K562 (cell line): ENCODE measurements around the gene ACTN1. TPM values are rescaled to one million over a fixed set of nuclear protein-coding genes. Genes with fewer than 3 reads are reported as not detected.

ENCODE experiments used
- BACH1 ChIP-seq: fragments of 200-800 bp; sonication (Bioruptor generic); IDR thresholded peaks from 2 replicates; pipeline ENCODE4 v1.6.1; 2016; ENCODE audit warnings: missing genetic modification characterization, missing compliant biosample characterization
- BRF1 ChIP-seq: IDR thresholded peaks from 3 replicates; pipeline ENCODE4 v1.6.1; 2011; ENCODE audit warnings: borderline replicate concordance, mild to moderate bottlenecking; ENCODE audit not compliant: insufficient read length; ENCODE audit errors: extremely low read depth
- GABPA ChIP-seq: fragments of 200-800 bp; sonication (Bioruptor generic); conservative IDR thresholded peaks from 2 replicates; pipeline ENCODE4 v1.6.1; 2016; ENCODE audit warnings: low read depth, missing genetic modification characterization, missing compliant biosample characterization
- HLTF ChIP-seq: fragments of 450-650 bp; IDR thresholded peaks from 2 replicates; pipeline ENCODE4 v1.6.1; 2016
- HNRNPUL1 ChIP-seq: fragments of 200-400 bp; formaldehyde crosslinking; IDR thresholded peaks from 2 replicates; pipeline ENCODE4 v1.6.1; 2017; ENCODE audit warnings: low read length
- MYBL2 ChIP-seq, 2 experiments: fragments of 450-650 bp in 1 of 2; sonication (generic) in 1 of 2; formaldehyde crosslinking in 1 of 2; IDR thresholded peaks; 2 replicates each; pipeline versions ENCODE4 v1.6.1 to v1.8.1; 2017 to 2022; ENCODE audit warnings: borderline replicate concordance in 1 of 2, inconsistent platforms in 1 of 2, low read depth in 1 of 2, mild to moderate bottlenecking in 1 of 2, missing genetic modification reagents in 1 of 2, moderate library complexity in 1 of 2
- ZNF217 ChIP-seq: sonication (generic); formaldehyde crosslinking; IDR thresholded peaks from 2 replicates; pipeline ENCODE4 v1.8.0; 2022; ENCODE audit warnings: mild to moderate bottlenecking, missing genetic modification reagents
- polyA plus RNA-seq, 8 experiments: library from polyadenylated mRNA; depleted of rRNA in 4 of 8; stranded (reverse) in 5 of 8; unstranded in 3 of 8; fragments of >200 nt; fragmentation: Nextera tagmentation in 2 of 8; fragmentation: Illumina TruSeq in 1 of 8; extraction: Ambion mirVana in 2 of 8; extraction: Trizol in 1 of 8; gene quantifications; 2 replicates each; pipeline versions ENCODE4 v1.2.1 to v1.2.3, GENCODE V29; 2011 to 2014; ENCODE audit warnings: inconsistent platforms in 1 of 8, missing spikeins in 1 of 8
- total RNA-seq, 7 experiments: library from RNA; depleted of rRNA in 6 of 7; stranded (reverse); fragments of >200 nt in 6 of 7; fragmentation: Illumina TruSeq in 2 of 7; extraction: Trizol in 2 of 7; gene quantifications; 2 replicates each; pipeline versions ENCODE4 v1.2.1 to v1.2.3, GENCODE V29; 2011 to 2021; ENCODE audit warnings: low replicate concordance in 1 of 7
- TF ChIP-seq, protein P1 (sequence below): fragments of 450-650 bp; IDR thresholded peaks from 2 replicates; pipeline ENCODE4 v1.6.1; 2016; ENCODE audit warnings: antibody characterized with exemption
- TF ChIP-seq, protein P2 (sequence below): fragments of 250-450 bp; sonication (Bioruptor Pico); IDR thresholded peaks from 2 replicates; pipeline ENCODE4 v1.5.0; 2022; ENCODE audit warnings: mild to moderate bottlenecking
- TF ChIP-seq, protein P3 (sequence below): sonication (generic); formaldehyde crosslinking; IDR thresholded peaks from 2 replicates; pipeline ENCODE4 v1.4.0; 2020; ENCODE audit warnings: mild to moderate bottlenecking, missing genetic modification reagents
- TF ChIP-seq, protein P4 (sequence below): fragments of 450-650 bp; IDR thresholded peaks from 2 replicates; pipeline ENCODE4 v1.6.1; 2017; ENCODE audit warnings: antibody characterized with exemption, mild to moderate bottlenecking

Gene ACTN1
- total and polyA plus RNA-seq, 9 of the 15 experiments (the other 6 are each of a cell fraction or from before 2014, with no cell fraction given), result 2.2 to 67.7 (median 34.5) TPM

DNA sequence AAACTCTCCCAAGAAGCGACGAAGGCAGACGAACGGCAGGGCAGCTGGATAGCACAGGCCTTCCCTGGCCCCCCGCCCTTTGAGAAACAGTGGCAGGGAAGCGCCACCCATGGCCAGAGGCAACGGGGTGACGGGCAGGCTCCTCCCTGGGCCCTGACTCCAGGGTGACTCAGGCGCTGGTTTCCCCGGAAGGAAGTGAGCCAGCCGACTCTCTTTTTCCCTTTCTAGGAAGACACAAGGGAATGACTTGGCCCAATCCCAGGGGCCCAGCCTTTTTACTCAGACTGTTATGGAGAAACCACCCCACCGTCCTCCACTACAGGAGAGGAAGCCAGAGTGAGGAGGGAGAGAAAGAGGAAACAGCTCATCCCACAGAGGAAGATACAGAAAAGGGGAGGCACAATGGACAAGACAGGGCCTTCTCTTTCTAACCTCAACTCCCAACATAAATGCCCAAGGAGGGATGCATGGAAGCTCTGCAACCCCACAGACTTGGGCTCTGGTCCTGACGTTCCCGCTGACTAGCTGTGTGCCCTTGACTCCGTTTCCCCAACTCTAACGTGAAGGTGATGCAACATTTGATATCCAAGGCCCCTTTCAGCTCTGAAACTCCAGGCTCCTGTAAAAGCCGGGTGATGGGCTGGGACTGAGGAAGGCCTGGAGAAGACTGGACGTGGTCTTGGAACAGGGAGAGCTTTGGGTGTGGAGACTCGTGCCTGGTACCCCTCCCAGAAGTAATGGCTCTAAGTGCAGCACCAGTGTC, 27.9 kb downstream of the ACTN1 start (continued):
- TF ChIP-seq BRF1 (no peak), MYBL2 (IDR thresholded peaks at IDR 0.05; ENCODE audit: low read depth) (no peak), MYBL2 (CRISPR knock-in tag; IDR thresholded peaks at IDR 0.05; ENCODE audit: borderline replicate concordance) (no peak), BACH1 (no peak), ZNF217 (CRISPR knock-in tag) (no peak), GABPA (tag) (peak; percentile 60), HLTF (no peak), HNRNPUL1 (no peak)
- TF ChIP-seq, protein P1, sequence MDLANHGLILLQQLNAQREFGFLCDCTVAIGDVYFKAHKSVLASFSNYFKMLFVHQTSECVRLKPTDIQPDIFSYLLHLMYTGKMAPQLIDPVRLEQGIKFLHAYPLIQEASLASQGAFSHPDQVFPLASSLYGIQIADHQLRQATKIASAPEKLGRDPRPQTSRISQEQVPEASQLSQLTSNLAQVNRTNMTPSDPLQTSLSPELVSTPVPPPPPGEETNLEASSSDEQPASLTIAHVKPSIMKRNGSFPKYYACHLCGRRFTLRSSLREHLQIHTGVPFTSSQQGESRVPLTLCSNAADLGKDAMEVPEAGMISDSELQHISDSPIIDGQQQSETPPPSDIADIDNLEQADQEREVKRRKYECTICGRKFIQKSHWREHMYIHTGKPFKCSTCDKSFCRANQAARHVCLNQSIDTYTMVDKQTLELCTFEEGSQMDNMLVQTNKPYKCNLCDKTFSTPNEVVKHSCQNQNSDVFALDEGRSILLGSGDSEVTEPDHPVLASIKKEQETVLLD, result no peak
- TF ChIP-seq, protein P2, sequence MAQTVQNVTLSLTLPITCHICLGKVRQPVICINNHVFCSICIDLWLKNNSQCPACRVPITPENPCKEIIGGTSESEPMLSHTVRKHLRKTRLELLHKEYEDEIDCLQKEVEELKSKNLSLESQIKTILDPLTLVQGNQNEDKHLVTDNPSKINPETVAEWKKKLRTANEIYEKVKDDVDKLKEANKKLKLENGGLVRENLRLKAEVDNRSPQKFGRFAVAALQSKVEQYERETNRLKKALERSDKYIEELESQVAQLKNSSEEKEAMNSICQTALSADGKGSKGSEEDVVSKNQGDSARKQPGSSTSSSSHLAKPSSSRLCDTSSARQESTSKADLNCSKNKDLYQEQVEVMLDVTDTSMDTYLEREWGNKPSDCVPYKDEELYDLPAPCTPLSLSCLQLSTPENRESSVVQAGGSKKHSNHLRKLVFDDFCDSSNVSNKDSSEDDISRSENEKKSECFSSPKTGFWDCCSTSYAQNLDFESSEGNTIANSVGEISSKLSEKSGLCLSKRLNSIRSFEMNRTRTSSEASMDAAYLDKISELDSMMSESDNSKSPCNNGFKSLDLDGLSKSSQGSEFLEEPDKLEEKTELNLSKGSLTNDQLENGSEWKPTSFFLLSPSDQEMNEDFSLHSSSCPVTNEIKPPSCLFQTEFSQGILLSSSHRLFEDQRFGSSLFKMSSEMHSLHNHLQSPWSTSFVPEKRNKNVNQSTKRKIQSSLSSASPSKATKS (CRISPR knock-in tag), result no peak
- TF ChIP-seq, protein P3, sequence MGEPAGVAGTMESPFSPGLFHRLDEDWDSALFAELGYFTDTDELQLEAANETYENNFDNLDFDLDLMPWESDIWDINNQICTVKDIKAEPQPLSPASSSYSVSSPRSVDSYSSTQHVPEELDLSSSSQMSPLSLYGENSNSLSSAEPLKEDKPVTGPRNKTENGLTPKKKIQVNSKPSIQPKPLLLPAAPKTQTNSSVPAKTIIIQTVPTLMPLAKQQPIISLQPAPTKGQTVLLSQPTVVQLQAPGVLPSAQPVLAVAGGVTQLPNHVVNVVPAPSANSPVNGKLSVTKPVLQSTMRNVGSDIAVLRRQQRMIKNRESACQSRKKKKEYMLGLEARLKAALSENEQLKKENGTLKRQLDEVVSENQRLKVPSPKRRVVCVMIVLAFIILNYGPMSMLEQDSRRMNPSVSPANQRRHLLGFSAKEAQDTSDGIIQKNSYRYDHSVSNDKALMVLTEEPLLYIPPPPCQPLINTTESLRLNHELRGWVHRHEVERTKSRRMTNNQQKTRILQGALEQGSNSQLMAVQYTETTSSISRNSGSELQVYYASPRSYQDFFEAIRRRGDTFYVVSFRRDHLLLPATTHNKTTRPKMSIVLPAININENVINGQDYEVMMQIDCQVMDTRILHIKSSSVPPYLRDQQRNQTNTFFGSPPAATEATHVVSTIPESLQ (CRISPR knock-in tag), result no peak
- TF ChIP-seq, protein P4, sequence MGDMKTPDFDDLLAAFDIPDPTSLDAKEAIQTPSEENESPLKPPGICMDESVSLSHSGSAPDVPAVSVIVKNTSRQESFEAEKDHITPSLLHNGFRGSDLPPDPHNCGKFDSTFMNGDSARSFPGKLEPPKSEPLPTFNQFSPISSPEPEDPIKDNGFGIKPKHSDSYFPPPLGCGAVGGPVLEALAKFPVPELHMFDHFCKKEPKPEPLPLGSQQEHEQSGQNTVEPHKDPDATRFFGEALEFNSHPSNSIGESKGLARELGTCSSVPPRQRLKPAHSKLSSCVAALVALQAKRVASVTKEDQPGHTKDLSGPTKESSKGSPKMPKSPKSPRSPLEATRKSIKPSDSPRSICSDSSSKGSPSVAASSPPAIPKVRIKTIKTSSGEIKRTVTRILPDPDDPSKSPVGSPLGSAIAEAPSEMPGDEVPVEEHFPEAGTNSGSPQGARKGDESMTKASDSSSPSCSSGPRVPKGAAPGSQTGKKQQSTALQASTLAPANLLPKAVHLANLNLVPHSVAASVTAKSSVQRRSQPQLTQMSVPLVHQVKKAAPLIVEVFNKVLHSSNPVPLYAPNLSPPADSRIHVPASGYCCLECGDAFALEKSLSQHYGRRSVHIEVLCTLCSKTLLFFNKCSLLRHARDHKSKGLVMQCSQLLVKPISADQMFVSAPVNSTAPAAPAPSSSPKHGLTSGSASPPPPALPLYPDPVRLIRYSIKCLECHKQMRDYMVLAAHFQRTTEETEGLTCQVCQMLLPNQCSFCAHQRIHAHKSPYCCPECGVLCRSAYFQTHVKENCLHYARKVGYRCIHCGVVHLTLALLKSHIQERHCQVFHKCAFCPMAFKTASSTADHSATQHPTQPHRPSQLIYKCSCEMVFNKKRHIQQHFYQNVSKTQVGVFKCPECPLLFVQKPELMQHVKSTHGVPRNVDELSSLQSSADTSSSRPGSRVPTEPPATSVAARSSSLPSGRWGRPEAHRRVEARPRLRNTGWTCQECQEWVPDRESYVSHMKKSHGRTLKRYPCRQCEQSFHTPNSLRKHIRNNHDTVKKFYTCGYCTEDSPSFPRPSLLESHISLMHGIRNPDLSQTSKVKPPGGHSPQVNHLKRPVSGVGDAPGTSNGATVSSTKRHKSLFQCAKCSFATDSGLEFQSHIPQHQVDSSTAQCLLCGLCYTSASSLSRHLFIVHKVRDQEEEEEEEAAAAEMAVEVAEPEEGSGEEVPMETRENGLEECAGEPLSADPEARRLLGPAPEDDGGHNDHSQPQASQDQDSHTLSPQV, result peak; percentile 57; the same call in 1 of the 2 replicates
